ENCODE measurements around the gene RGS6.

Gene RGS6

GRCh38 chr14:71960494-71961353 is 28.5 kb downstream of the RGS6 start:
- H3K4me3 ChIP-seq (ENCODE audit: low read depth, low read length, poor library complexity, severe bottlenecking), result no peak overlapping the region
- no peaks in the 10 kb centered on the region for H3K9me2 ChIP-seq (ENCODE audit: low read depth, low read length)
- H3K4me1 ChIP-seq (ENCODE audit: insufficient read depth, low read length, severe bottlenecking), result no peaks in the 10 kb centered on the region
- H3K79me2 ChIP-seq (ENCODE audit: insufficient read depth, low read length), result no peaks in the 10 kb centered on the region
- H2AFZ ChIP-seq (ENCODE audit: low read length), result no peak overlapping the region
- H3K9ac ChIP-seq (ENCODE audit: low read length), result no peak overlapping the region
- no peak overlapping the region for H3K4me2 ChIP-seq (ENCODE audit: low read length)
- H3K36me3 ChIP-seq (ENCODE audit: insufficient read depth, low read length), result no peaks in the 10 kb centered on the region
- H3K27ac ChIP-seq (ENCODE audit: low read depth, low read length, poor library complexity, severe bottlenecking), result no peak overlapping the region
- no peaks in the 10 kb centered on the region for H3F3A ChIP-seq (ENCODE audit: insufficient read depth, low read length)
- no peaks in the 10 kb centered on the region for H3K9me3 ChIP-seq (ENCODE audit: low read length)
- TF ChIP-seq CTCF (IDR thresholded peaks at IDR 0.05; ENCODE audit: low read length) (no peak), EZH2 (IDR thresholded peaks at IDR 0.05; ENCODE audit: borderline replicate concordance, low read length) (no peak)
- no peaks in the 10 kb centered on the region for H3K27me3 ChIP-seq (ENCODE audit: insufficient read depth, low read length)
- no peaks in the 10 kb centered on the region for H4K20me1 ChIP-seq (ENCODE audit: insufficient read depth, low read length)

- H3K27ac ChIP-seq (ENCODE audit: low read depth, low read length, poor library complexity, severe bottlenecking), result no peak overlapping the region
- no peak overlapping the region for H2AFZ ChIP-seq (ENCODE audit: low read length)
- no peak overlapping the region for H3K4me3 ChIP-seq (ENCODE audit: low read depth, low read length, poor library complexity, severe bottlenecking)
- no peaks in the 10 kb centered on the region for H3K36me3 ChIP-seq (ENCODE audit: insufficient read depth, low read length)
- no peaks in the 10 kb centered on the region for H3F3A ChIP-seq (ENCODE audit: insufficient read depth, low read length)
- no peaks in the 10 kb centered on the region for H3K4me1 ChIP-seq (ENCODE audit: insufficient read depth, low read length, severe bottlenecking)
- H3K9ac ChIP-seq (ENCODE audit: low read length), result no peak overlapping the region
- H4K20me1 ChIP-seq (ENCODE audit: insufficient read depth, low read length), result no peaks in the 10 kb centered on the region
- no peak overlapping the region for H3K4me2 ChIP-seq (ENCODE audit: low read length)
- no peaks in the 10 kb centered on the region for H3K9me2 ChIP-seq (ENCODE audit: low read depth, low read length)
- TF ChIP-seq EZH2 (IDR thresholded peaks at IDR 0.05; ENCODE audit: borderline replicate concordance, low read length) (no peak), CTCF (IDR thresholded peaks at IDR 0.05; ENCODE audit: low read length) (no peak)
- no peaks in the 10 kb centered on the region for H3K79me2 ChIP-seq (ENCODE audit: insufficient read depth, low read length)
- H3K9me3 ChIP-seq (ENCODE audit: low read length), result no peaks in the 10 kb centered on the region
- no peaks in the 10 kb centered on the region for H3K27me3 ChIP-seq (ENCODE audit: insufficient read depth, low read length)
Measured at GRCh38 chr14:71961972-71962371, 29.7 kb downstream of the RGS6 start.

- TF ChIP-seq EZH2 (IDR thresholded peaks at IDR 0.05; ENCODE audit: borderline replicate concordance, low read length), result no peak
- TF ChIP-seq CTCF (IDR thresholded peaks at IDR 0.05; ENCODE audit: low read length), result no peak
Measured at GRCh38 chr14:71964716-71965115, 32.5 kb downstream of the RGS6 start.

More at GRCh38 chr14:71964716-71965115, 32.5 kb downstream of the RGS6 start:
- Histone ChIP-seq H3K27ac (ENCODE audit: low read depth, low read length, poor library complexity, severe bottlenecking) (no peak overlapping the region), H3K9ac (ENCODE audit: low read length) (no peak overlapping the region), H3K27me3 (ENCODE audit: insufficient read depth, low read length) (no peaks in the 10 kb centered on the region), H3K4me3 (ENCODE audit: low read depth, low read length, poor library complexity, severe bottlenecking) (no peak overlapping the region), H3K9me3 (ENCODE audit: low read length) (no peaks in the 10 kb centered on the region), H3K36me3 (ENCODE audit: insufficient read depth, low read length) (no peaks in the 10 kb centered on the region), H4K20me1 (ENCODE audit: insufficient read depth, low read length) (no peaks in the 10 kb centered on the region), H2AFZ (ENCODE audit: low read length) (no peak overlapping the region), H3F3A (ENCODE audit: insufficient read depth, low read length) (no peaks in the 10 kb centered on the region), H3K9me2 (ENCODE audit: low read depth, low read length) (no peaks in the 10 kb centered on the region), H3K4me2 (ENCODE audit: low read length) (no peak overlapping the region), H3K4me1 (ENCODE audit: insufficient read depth, low read length, severe bottlenecking) (no peaks in the 10 kb centered on the region), H3K79me2 (ENCODE audit: insufficient read depth, low read length) (no peaks in the 10 kb centered on the region)

Measured in OCI-LY1 (cell line).